HepG2 (cell line): ENCODE results near the gene PARD3. TPM values are rescaled to one million over a fixed set of nuclear protein-coding genes. Genes with fewer than 3 reads are reported as not detected.

Source experiments
- ATAC-seq: fragments of 200-7000 bp; cut with Tn5 transposase; 3 replicates; pipeline ENCODE4 v1.9.1; 2020; ENCODE audit warnings: mild to moderate bottlenecking, moderate library complexity
- BruUV-seq: library from RNA; stranded (reverse); fragments of 400-500 nt; replicated peaks from 2 replicates; lab custom pipeline; 2021; lab: Mats Ljungman, UMichigan
- CTCF ChIA-PET: fragments of 300-600 bp; formaldehyde crosslinking; extraction: SDS; loops from one replicate; lab custom pipeline; 2021; ENCODE audit warnings: low total read pairs, inconsistent platforms, low intra/inter-chr PET ratio; lab: Yijun Ruan, JAX
- POLR2A ChIA-PET: fragments of 350-600 bp; sonication (Branson Sonifier 250); formaldehyde crosslinking; loops from one replicate; lab custom pipeline; 2020; ENCODE audit warnings: antibody characterized with exemption, inconsistent platforms; lab: Yijun Ruan, JAX
- DNase-seq: peaks from one replicate; pipeline ENCODE4 v3.0.0-alpha.2; 2015; ENCODE audit warnings: low spot score
- FAIRE-seq: peaks from 3 replicates; lab custom pipeline; 2011; peaks lifted over from hg19 to GRCh38; lab: Jason Lieb, UNC
- H2AFZ ChIP-seq: one replicate; pipeline ENCODE4 v1.6.1; 2011; ENCODE audit warnings: low read length, inconsistent platforms
- H3K27ac ChIP-seq: fragments of 300-600 bp; 3 replicates; pipeline ENCODE4 v1.8.0; 2011; ENCODE audit warnings: mixed run types, mild to moderate bottlenecking, mixed read lengths, low read length, inconsistent platforms; ENCODE audit not compliant: insufficient read depth; ENCODE audit errors: extremely low read length
- H3K27me3 ChIP-seq, 2 experiments: fragments of 200-600 bp in 1 of 2; 2 replicates in 1 of 2; 3 replicates in 1 of 2; pipeline versions ENCODE4 v1.6.0 to v1.8.0; 2011; ENCODE audit warnings: low read length in 2 of 2, mild to moderate bottlenecking in 2 of 2, moderate library complexity in 2 of 2, inconsistent platforms in 1 of 2; ENCODE audit not compliant: insufficient read depth in 2 of 2, control insufficient read depth in 1 of 2
- H3K36me3 ChIP-seq, 2 experiments: fragments of 200-600 bp in 1 of 2; replicated peaks in 1 of 2; 2 replicates in 1 of 2; 3 replicates in 1 of 2; pipeline versions ENCODE4 v1.5.1 to v1.8.0; 2011; ENCODE audit warnings: low read length in 2 of 2, inconsistent platforms in 1 of 2; ENCODE audit not compliant: insufficient read depth in 2 of 2, control insufficient read depth in 1 of 2
- H3K4me1 ChIP-seq: 2 replicates; pipeline ENCODE4 v1.5.1; 2012; ENCODE audit warnings: low read length, inconsistent platforms; ENCODE audit not compliant: insufficient read depth
- H3K4me2 ChIP-seq: 2 replicates; pipeline ENCODE4 v1.6.0; 2011; ENCODE audit warnings: low read depth, low read length, inconsistent platforms
- H3K4me3 ChIP-seq, 3 experiments: fragments of 200-600 bp in 1 of 3; sonication (generic), shearing (Covaris generic) in 1 of 3; replicated peaks in 1 of 3; 2 replicates each; pipeline ENCODE4 v1.5.1; 2011 to 2016; ENCODE audit warnings: low read length in 3 of 3, inconsistent platforms in 2 of 3, low read depth in 2 of 3, mild to moderate bottlenecking in 2 of 3, control low read depth in 1 of 3, mixed read lengths in 1 of 3; ENCODE audit not compliant: insufficient read depth in 1 of 3
- H3K79me2 ChIP-seq: one replicate; pipeline ENCODE4 v1.6.1; 2011; ENCODE audit warnings: low read length, inconsistent platforms; ENCODE audit not compliant: insufficient read depth
- H3K9ac ChIP-seq: 2 replicates; pipeline ENCODE4 v1.6.0; 2011; ENCODE audit warnings: mild to moderate bottlenecking, low read depth, low read length, inconsistent platforms; ENCODE audit not compliant: insufficient read depth
- H3K9me3 ChIP-seq: 2 replicates; pipeline ENCODE4 v1.5.1; 2012; ENCODE audit warnings: mild to moderate bottlenecking, low read length
- H4K20me1 ChIP-seq: 2 replicates; pipeline ENCODE4 v1.6.0; 2011; ENCODE audit warnings: inconsistent platforms, mild to moderate bottlenecking, low read length, moderate library complexity; ENCODE audit not compliant: insufficient read depth
- ARID2 ChIP-seq: sonication (generic); formaldehyde crosslinking; IDR thresholded peaks from 2 replicates; pipeline ENCODE4 v1.8.1; 2022; ENCODE audit warnings: mild to moderate bottlenecking, missing genetic modification reagents, borderline replicate concordance
- CBFB ChIP-seq: sonication (generic); formaldehyde crosslinking; IDR thresholded peaks from 2 replicates; pipeline ENCODE4 v1.4.0; 2020; ENCODE audit warnings: missing genetic modification reagents
- ELF1 ChIP-seq: sonication (generic); formaldehyde crosslinking; IDR thresholded peaks from 2 replicates; pipeline ENCODE4 v1.4.0; 2020; ENCODE audit warnings: missing genetic modification reagents
- EZH2 ChIP-seq: conservative IDR thresholded peaks from 2 replicates; pipeline ENCODE4 v1.6.1; 2012; ENCODE audit warnings: mild to moderate bottlenecking, low read depth, low read length, moderate library complexity
- GZF1 ChIP-seq: sonication (generic); formaldehyde crosslinking; IDR thresholded peaks from 2 replicates; pipeline ENCODE4 v1.5.1; 2020; ENCODE audit warnings: mild to moderate bottlenecking, missing genetic modification reagents
- MYPOP ChIP-seq: sonication (generic); formaldehyde crosslinking; IDR thresholded peaks from 2 replicates; pipeline ENCODE4 v1.8.1; 2023; ENCODE audit warnings: mild to moderate bottlenecking, moderate library complexity, missing genetic modification reagents
- NBN ChIP-seq: fragments of 450-650 bp; conservative IDR thresholded peaks from 2 replicates; pipeline ENCODE4 v1.6.1; 2017
- PAWR ChIP-seq: sonication (generic); formaldehyde crosslinking; IDR thresholded peaks from 2 replicates; pipeline ENCODE4 v1.4.0; 2020; ENCODE audit warnings: missing genetic modification reagents, mild to moderate bottlenecking, borderline replicate concordance
- PAX8 ChIP-seq: sonication (generic); formaldehyde crosslinking; IDR thresholded peaks from 2 replicates; pipeline ENCODE4 v1.8.0; 2022; ENCODE audit warnings: mild to moderate bottlenecking, missing genetic modification reagents, borderline replicate concordance
- SMARCE1 ChIP-seq: fragments of 450-650 bp; IDR thresholded peaks from 2 replicates; pipeline ENCODE4 v1.6.1; 2017; ENCODE audit warnings: borderline replicate concordance
- SOX6 ChIP-seq, 2 experiments: fragments of 450-650 bp in 1 of 2; sonication (generic) in 1 of 2; formaldehyde crosslinking in 1 of 2; IDR thresholded peaks; 2 replicates each; pipeline versions ENCODE4 v1.4.0 to v1.6.1; 2017 to 2020; ENCODE audit warnings: antibody characterized with exemption in 1 of 2, mild to moderate bottlenecking in 1 of 2, missing genetic modification reagents in 1 of 2
- THYN1 ChIP-seq: sonication (generic); formaldehyde crosslinking; IDR thresholded peaks from 2 replicates; pipeline ENCODE4 v1.8.1; 2023; ENCODE audit warnings: low read depth, mild to moderate bottlenecking, moderate library complexity, missing genetic modification reagents, borderline replicate concordance
- ZBTB3 ChIP-seq: sonication (generic); formaldehyde crosslinking; IDR thresholded peaks from 2 replicates; pipeline ENCODE4 v1.4.0; 2020; ENCODE audit warnings: low read depth, mild to moderate bottlenecking, moderate library complexity, missing genetic modification reagents, borderline replicate concordance
- ZNF333 ChIP-seq: sonication (generic); formaldehyde crosslinking; IDR thresholded peaks from 2 replicates; pipeline ENCODE4 v1.4.0; 2020; ENCODE audit warnings: mild to moderate bottlenecking, missing genetic modification reagents, borderline replicate concordance
- ZNF44 ChIP-seq: sonication (generic); formaldehyde crosslinking; IDR thresholded peaks from 2 replicates; pipeline ENCODE4 v1.5.1; 2020; ENCODE audit warnings: mild to moderate bottlenecking, missing genetic modification reagents
- ZNF496 ChIP-seq: sonication (generic); formaldehyde crosslinking; IDR thresholded peaks from 2 replicates; pipeline ENCODE4 v1.8.1; 2023; ENCODE audit warnings: mild to moderate bottlenecking, moderate library complexity, missing genetic modification reagents; ENCODE audit not compliant: insufficient replicate concordance
- ZNF567 ChIP-seq: sonication (generic); formaldehyde crosslinking; IDR thresholded peaks from 2 replicates; pipeline ENCODE4 v1.8.1; 2023; ENCODE audit warnings: mild to moderate bottlenecking, missing genetic modification reagents, borderline replicate concordance
- ZNF749 ChIP-seq: sonication (generic); formaldehyde crosslinking; IDR thresholded peaks from 2 replicates; pipeline ENCODE4 v1.8.0; 2022; ENCODE audit warnings: mild to moderate bottlenecking, missing genetic modification reagents, moderate library complexity, borderline replicate concordance
- ZNF773 ChIP-seq: sonication (generic); formaldehyde crosslinking; IDR thresholded peaks from 2 replicates; pipeline ENCODE4 v1.4.0; 2020; ENCODE audit warnings: missing genetic modification reagents, borderline replicate concordance
- ZNF891 ChIP-seq: sonication (generic); formaldehyde crosslinking; IDR thresholded peaks from 2 replicates; pipeline ENCODE4 v1.5.0; 2020; ENCODE audit warnings: mild to moderate bottlenecking, missing genetic modification reagents
- WGBS: methylation state at CpG from one replicate; pipeline ENCODE4 v1.1.6; 2017; ENCODE audit warnings: low lambda C conversion rate; 5-methylcytosine and 5-hydroxymethylcytosine counted together
- in situ Hi-C: cut with HindIII; loops from 2 replicates; pipeline ENCODE4 v1.10.0; 2017; ENCODE audit warnings: low pct_unique_long_range_greater_than_20kb; ENCODE audit not compliant: extremely low pct_ligation_motif_present
- intact Hi-C: fragments of 100-400 bp; cut with micrococcal nuclease; formaldehyde crosslinking; loops from one replicate; pipeline ENCODE4 v1.10.0; 2022; ENCODE audit not compliant: unreplicated experiment
- polyA plus RNA-seq, 8 experiments: library from polyadenylated mRNA; depleted of rRNA in 3 of 8; stranded (reverse) in 7 of 8; unstranded in 1 of 8; fragments of >200 nt; fragmentation: Illumina TruSeq in 4 of 8; extraction: Trizol in 4 of 8; gene quantifications; 2 replicates each; pipeline versions ENCODE4 v1.2.1 to v1.2.3, GENCODE V29; 2011 to 2016; ENCODE audit warnings: low read depth in 4 of 8, missing spikeins in 1 of 8, mixed read lengths in 1 of 8; ENCODE audit not compliant: insufficient read depth in 1 of 8
- total RNA-seq, 5 experiments: library from RNA; depleted of rRNA; stranded (reverse); fragments of >200 nt; fragmentation: Illumina TruSeq; extraction: Trizol; gene quantifications; 2 replicates each; pipeline ENCODE4 v1.2.3, GENCODE V29; 2016; ENCODE audit warnings: low read depth in 1 of 5

The PARD3 gene
- total and polyA plus RNA-seq, 2 of the 13 experiments (the other 11 are each of a cell fraction or from before 2014, with no cell fraction given) = 40.9 to 60.0 TPM

GRCh38 chr10:34537629-34538231 is 277.4 kb downstream of the PARD3 start:
- H3K27ac ChIP-seq = no peak overlapping the region
- no peak for DNase-seq
- CTCF ChIA-PET = no interaction called here
- no peak overlapping the region for H2AFZ ChIP-seq
- FAIRE-seq = no peak
- no peak overlapping the region for H3K4me3 ChIP-seq
- no peaks in the 10 kb centered on the region for H3K36me3 ChIP-seq
- BruUV-seq = no TSS peak
- H3K9me3 ChIP-seq = no peaks in the 10 kb centered on the region
- POLR2A ChIA-PET = no interaction called here
- peaks cover 8% of the 10 kb centered on the region; the same call in 1 of the 2 replicates for H4K20me1 ChIP-seq
- 95% methylated on average over 6 of the region's 6 CpGs for WGBS
- ATAC-seq = no peak
- H3K9ac ChIP-seq = no peak overlapping the region
- no peaks in the 10 kb centered on the region for H3K27me3 ChIP-seq
- peaks cover 14% of the 10 kb centered on the region for H3K79me2 ChIP-seq
- in situ Hi-C loops (no loop called here), intact Hi-C loops (no loop called here)
- H3K4me1 ChIP-seq = peaks cover 26% of the 10 kb centered on the region
- no peak overlapping the region for H3K4me2 ChIP-seq
- TF ChIP-seq SOX6 (IDR thresholded peaks at IDR 0.05) (no peak), SOX6 (CRISPR knock-in tag; IDR thresholded peaks at IDR 0.05) (no peak), ZNF749 (CRISPR knock-in tag) (no peak), ZNF496 (CRISPR knock-in tag) (no peak), EZH2 (no peak), THYN1 (CRISPR knock-in tag) (no peak), PAWR (CRISPR knock-in tag) (no peak)

GRCh38 chr10:34535872-34536271 is 279.2 kb downstream of the PARD3 start:
- ChIA-PET POLR2A (no interaction called here), CTCF (no interaction called here)
- 0 out of 2 replicates have a peak, but pooled peaks cover 8% of the 10 kb centered on the region for H4K20me1 ChIP-seq
- no peak overlapping the region for H3K4me3 ChIP-seq
- H3K9ac ChIP-seq = no peak overlapping the region
- no peak overlapping the region for H2AFZ ChIP-seq
- 95% methylated on average over 4 of the region's 4 CpGs for WGBS
- H3K36me3 ChIP-seq = no peaks in the 10 kb centered on the region
- no peak overlapping the region for H3K27ac ChIP-seq
- ATAC-seq (no peak), FAIRE-seq (no peak), DNase-seq (no peak)
- in situ Hi-C loops = no loop called here
- no peaks in the 10 kb centered on the region for H3K27me3 ChIP-seq
- peaks cover 14% of the 10 kb centered on the region for H3K79me2 ChIP-seq
- H3K4me2 ChIP-seq = no peak overlapping the region
- no peaks in the 10 kb centered on the region for H3K9me3 ChIP-seq
- peaks cover 45% of the 10 kb centered on the region for H3K4me1 ChIP-seq
- BruUV-seq = no TSS peak
- intact Hi-C loops = no loop called here
- TF ChIP-seq ZNF773 (CRISPR knock-in tag) (no peak), NBN (no peak), ZNF333 (CRISPR knock-in tag) (no peak), ARID2 (CRISPR knock-in tag) (no peak), ZBTB3 (CRISPR knock-in tag) (no peak), CBFB (no peak), SMARCE1 (no peak), MYPOP (no peak), ZNF891 (no peak), ELF1 (CRISPR knock-in tag) (no peak), ZNF44 (no peak), GZF1 (no peak), PAX8 (CRISPR knock-in tag) (no peak), ZNF567 (CRISPR knock-in tag) (no peak)
